ENCODE data around the gene PPM1J. TPM values are rescaled to one million over a fixed set of nuclear protein-coding genes. Genes with fewer than 3 reads are reported as not detected.

Gene PPM1J
- 5.3 and 6.7 TPM in 2 replicates for polyA plus RNA-seq (2012; rRNA removed)
- polyA plus RNA-seq (2012; cell fraction: cytosol; rRNA removed): 2.7 and 3.7 TPM in 2 replicates
- 21.9 and 22.0 TPM in 2 replicates for polyA plus RNA-seq (2012; cell fraction: nucleus; rRNA removed)

GRCh38 chr1:112715264-112716053 is at the start of gene PPM1J:
Gene PPM1J (minus strand): TSS chr1:112715332. CDS start chr1:112715301, 31 bp downstream.
- Histone ChIP-seq H3K36me3 (replicated peaks in 1 of 2; ENCODE audit: control insufficient read depth in 1 of 2, insufficient read depth in 2 of 2, low read length in 1 of 2) (no peaks in the 10 kb centered on the region), H3K9ac (peak within 1 kb of the TSS; percentile 22; the same call in 1 of the 2 replicates), H3K27ac (ENCODE audit: low read depth in 2 of 2, low read length in 1 of 2) (peak within 1 kb of the TSS in 1 of 2 experiments; percentile 29; a peak in 2 of 4 replicates), H3K4me2 (peak within 1 kb of the TSS; percentile 96), H3K4me3 (ENCODE audit: low read depth in 2 of 2, low read length in 1 of 2) (peak within 1 kb of the TSS; percentile 72 to 83), H4K20me1 (ENCODE audit: insufficient read depth) (no peaks in the 10 kb centered on the region), H3K9me3 (no peaks in the 10 kb centered on the region), H3K79me2 (ENCODE audit: insufficient read depth) (no peaks in the 10 kb centered on the region), H3F3A (replicated peaks; ENCODE audit: insufficient read depth) (peaks cover 9% of the 10 kb centered on the region), H2AFZ (ENCODE audit: low read depth) (peak within 1 kb of the TSS; percentile 96), H3K4me1 (ENCODE audit: control insufficient read depth in 1 of 2, insufficient read depth in 2 of 2, low read depth in 1 of 2, low read length in 1 of 2) (peaks cover 0 to 23% of the 10 kb centered on the region in 2 experiments; a peak in 1 of 4 replicates), H3K27me3 (ENCODE audit: insufficient read depth) (no peaks in the 10 kb centered on the region), H3K9me2 (no peaks in the 10 kb centered on the region)
- ChIA-PET CTCF (interaction anchor here (0.6 to 11.8 kb wide), 61 partner anchors 7 to 422 kb away, joined by 3 to 754 read pairs (median 4); partner anchors contain the start of genes LRIG2, MOV10, RHOC and ST7L), POLR2A (interaction anchor here (0.9 to 1.0 kb wide), 3 partner anchors 11 to 357 kb away, joined by 3 to 5 read pairs (median 4); partner anchors contain the start of gene MOV10)
- peak; percentile 96 for DNase-seq
- 0% methylated on average over 11 of the region's 51 CpGs for WGBS (ENCODE audit: low lambda C conversion rate)
- peak; percentile 28; the same call in 1 of the 2 replicates for TF ChIP-seq MXI1 (IDR thresholded peaks at IDR 0.05; ENCODE audit: low read depth, low read length)
- peak; percentile 57 for TF ChIP-seq NFIC (IDR thresholded peaks at IDR 0.05; ENCODE audit: borderline replicate concordance)
- TF ChIP-seq NRF1 (IDR thresholded peaks at IDR 0.05; ENCODE audit: low read depth, low read length): no peak

- Histone ChIP-seq H3K9ac (no peak overlapping the region), H3K4me1 (ENCODE audit: control insufficient read depth in 1 of 2, insufficient read depth in 2 of 2, low read depth in 1 of 2, low read length in 1 of 2) (peaks cover 8 to 15% of the 10 kb centered on the region in 2 experiments; a peak in 2 of 4 replicates), H4K20me1 (ENCODE audit: insufficient read depth) (no peaks in the 10 kb centered on the region), H3K27me3 (ENCODE audit: insufficient read depth) (no peaks in the 10 kb centered on the region), H3K27ac (ENCODE audit: low read depth in 2 of 2, low read length in 1 of 2) (peak overlapping the region in 1 of 2 experiments; percentile 5; a peak in 1 of 4 replicates), H3K9me3 (no peaks in the 10 kb centered on the region), H3K4me2 (no peak overlapping the region), H3K36me3 (replicated peaks in 1 of 2; ENCODE audit: control insufficient read depth in 1 of 2, insufficient read depth in 2 of 2, low read length in 1 of 2) (no peaks in the 10 kb centered on the region), H3F3A (replicated peaks; ENCODE audit: insufficient read depth) (no peaks in the 10 kb centered on the region), H2AFZ (ENCODE audit: low read depth) (peak overlapping the region; percentile 71), H3K79me2 (ENCODE audit: insufficient read depth) (no peaks in the 10 kb centered on the region), H3K4me3 (ENCODE audit: low read depth in 2 of 2, low read length in 1 of 2) (no peak overlapping the region), H3K9me2 (no peaks in the 10 kb centered on the region)
- POLR2A ChIA-PET: no interaction called here
- WGBS (ENCODE audit: low lambda C conversion rate): 84% methylated on average over 12 of the region's 12 CpGs
- CTCF ChIA-PET: interaction anchor here (2.0 to 5.2 kb wide), 3 partner anchors 41 to 47 kb away, joined by 7 to 20 read pairs (median 19); partner anchors contain the start of gene PPM1J
- no peak for TF ChIP-seq ZBTB33 (IDR thresholded peaks at IDR 0.05; ENCODE audit: borderline replicate concordance, low read depth)
- no peak for DNase-seq
These were observed 47.7 kb upstream of the PPM1J start for GRCh38 chr1:112762541-112763500.

All from SK-N-SH (cell line).